Endodermal cell (in vitro differentiated cells): ENCODE data around the gene HABP4. TPM values are rescaled to one million over a fixed set of nuclear protein-coding genes. Genes with fewer than 3 reads are reported as not detected.

Source experiments
- DNase-seq: peaks from one replicate; pipeline ENCODE4 v3.0.0-alpha.2; 2017
- H3K27ac ChIP-seq: 2 replicates; pipeline ENCODE4 v1.5.1; 2013; ENCODE audit warnings: mild to moderate bottlenecking, low read depth, low read length, moderate library complexity
- H3K27me3 ChIP-seq: 2 replicates; pipeline ENCODE4 v1.6.1; 2013; ENCODE audit warnings: mild to moderate bottlenecking, low read length, moderate library complexity; ENCODE audit not compliant: insufficient read depth, control insufficient read depth, poor library complexity, severe bottlenecking
- H3K36me3 ChIP-seq: 2 replicates; pipeline ENCODE4 v1.7.0; 2013; ENCODE audit warnings: mild to moderate bottlenecking, low read length, moderate library complexity; ENCODE audit not compliant: control insufficient read depth, insufficient read depth
- H3K4me1 ChIP-seq: one replicate; pipeline ENCODE4 v1.7.0; 2013; ENCODE audit warnings: low read length; ENCODE audit not compliant: control insufficient read depth, insufficient read depth
- H3K4me3 ChIP-seq: 2 replicates; pipeline ENCODE4 v1.5.1; 2013; ENCODE audit warnings: mild to moderate bottlenecking, low read length, moderate library complexity
- H3K9ac ChIP-seq: 2 replicates; pipeline ENCODE4 v1.6.1; 2013; ENCODE audit warnings: mild to moderate bottlenecking, low read length, moderate library complexity; ENCODE audit not compliant: poor library complexity, severe bottlenecking; ENCODE audit errors: extremely low read depth
- H3K9me3 ChIP-seq: 2 replicates; pipeline ENCODE4 v1.6.1; 2013; ENCODE audit warnings: mild to moderate bottlenecking, low read length, moderate library complexity; ENCODE audit not compliant: control insufficient read depth
- H3K27ac Mint-ChIP-seq: 2 replicates; pipeline ENCODE4 v1.8.0; 2020; ENCODE audit warnings: mixed read lengths
- H3K27me3 Mint-ChIP-seq: 2 replicates; pipeline ENCODE4 v1.8.0; 2021; ENCODE audit warnings: mild to moderate bottlenecking, mixed read lengths; ENCODE audit not compliant: insufficient read depth
- H3K36me3 Mint-ChIP-seq: 2 replicates; pipeline ENCODE4 v1.8.0; 2020; ENCODE audit warnings: low read depth, mixed read lengths
- H3K4me1 Mint-ChIP-seq: 2 replicates; pipeline ENCODE4 v1.8.0; 2020; ENCODE audit warnings: mixed read lengths
- H3K4me3 Mint-ChIP-seq: 2 replicates; pipeline ENCODE4 v1.8.0; 2020; ENCODE audit warnings: mild to moderate bottlenecking, moderate library complexity, mixed read lengths
- H3K9me3 Mint-ChIP-seq: 2 replicates; pipeline ENCODE4 v1.8.0; 2020; ENCODE audit warnings: mild to moderate bottlenecking, mixed read lengths
- WGBS, 2 experiments: methylation state at CpG; one replicate each; pipeline versions ENCODE4 v1.1.5 to v1.1.7; 2013; ENCODE audit warnings: missing lambda C conversion rate in 2 of 2, mixed read lengths in 1 of 2; ENCODE audit not compliant: insufficient coverage in 1 of 2, insufficient read length in 1 of 2; 5-methylcytosine and 5-hydroxymethylcytosine counted together
- total RNA-seq, 2 donors: library from RNA; stranded (reverse); fragmentation: NEBNext Ultra II Directional in 1 of 2; extraction: Animal tissue kit (Norgen Biotek cat#: 25700) in 1 of 2; gene quantifications; 2 replicates in 1 of 2; 3 replicates in 1 of 2; pipeline ENCODE4 v1.2.1, GENCODE V29; 2021
- TF ChIP-seq, protein P1 (sequence below): fragments of 200-600 bp; sonication (generic); conservative IDR thresholded peaks from 2 replicates; pipeline ENCODE4 v1.5.0; 2021; ENCODE audit warnings: antibody characterized with exemption, mild to moderate bottlenecking

HABP4 gene
- total RNA-seq, 2 donors from 2014 or later: 10.0 to 12.1 TPM

DNA sequence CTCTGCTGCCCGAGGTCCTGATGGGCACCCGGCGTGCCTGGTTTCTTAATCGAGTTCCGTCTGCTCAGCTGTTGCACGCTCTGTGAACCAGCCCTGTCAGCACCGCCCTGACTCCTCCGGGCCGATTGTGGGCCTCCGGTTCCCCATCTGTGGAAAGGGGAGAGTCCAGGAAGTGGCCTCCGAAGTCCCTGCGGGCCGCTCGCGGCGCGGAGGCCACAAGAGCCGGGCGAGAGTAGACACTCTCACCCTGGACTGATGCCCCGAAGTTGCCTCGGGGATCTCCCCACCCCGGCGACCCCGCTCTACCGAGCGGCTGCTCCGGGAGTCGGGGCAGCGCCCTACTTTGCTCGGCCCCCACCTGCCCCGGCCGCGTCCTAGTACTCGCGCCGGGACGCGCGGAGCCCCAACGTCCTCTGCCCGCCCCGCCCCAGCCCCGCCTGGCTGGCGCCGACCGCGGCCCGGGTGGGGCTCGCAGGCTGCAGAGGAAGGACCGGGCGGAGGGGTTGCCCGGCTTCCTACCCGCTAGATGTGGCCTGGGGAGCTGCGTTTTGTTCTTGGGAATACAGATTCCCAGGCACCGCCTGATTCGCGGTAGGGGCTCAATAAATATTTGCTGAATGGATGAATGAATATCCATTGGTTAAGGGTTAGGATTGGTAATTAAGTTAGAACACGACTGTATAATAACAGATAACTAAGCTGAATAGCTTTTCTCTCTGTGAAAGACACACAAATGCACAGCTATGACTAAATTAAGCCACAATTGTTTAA is 30.9 kb upstream of the HABP4 start:
- Histone ChIP-seq H3K9me3 (no peaks in the 10 kb centered on the region), H3K4me3 (peak overlapping the region; percentile 83), H3K36me3 (no peaks in the 10 kb centered on the region), H3K4me1 (peaks cover 11% of the 10 kb centered on the region), H3K27ac (peak overlapping the region; percentile 91), H3K9ac (peak overlapping the region; percentile 66), H3K27me3 (no peaks in the 10 kb centered on the region)
- TF ChIP-seq, protein P1, sequence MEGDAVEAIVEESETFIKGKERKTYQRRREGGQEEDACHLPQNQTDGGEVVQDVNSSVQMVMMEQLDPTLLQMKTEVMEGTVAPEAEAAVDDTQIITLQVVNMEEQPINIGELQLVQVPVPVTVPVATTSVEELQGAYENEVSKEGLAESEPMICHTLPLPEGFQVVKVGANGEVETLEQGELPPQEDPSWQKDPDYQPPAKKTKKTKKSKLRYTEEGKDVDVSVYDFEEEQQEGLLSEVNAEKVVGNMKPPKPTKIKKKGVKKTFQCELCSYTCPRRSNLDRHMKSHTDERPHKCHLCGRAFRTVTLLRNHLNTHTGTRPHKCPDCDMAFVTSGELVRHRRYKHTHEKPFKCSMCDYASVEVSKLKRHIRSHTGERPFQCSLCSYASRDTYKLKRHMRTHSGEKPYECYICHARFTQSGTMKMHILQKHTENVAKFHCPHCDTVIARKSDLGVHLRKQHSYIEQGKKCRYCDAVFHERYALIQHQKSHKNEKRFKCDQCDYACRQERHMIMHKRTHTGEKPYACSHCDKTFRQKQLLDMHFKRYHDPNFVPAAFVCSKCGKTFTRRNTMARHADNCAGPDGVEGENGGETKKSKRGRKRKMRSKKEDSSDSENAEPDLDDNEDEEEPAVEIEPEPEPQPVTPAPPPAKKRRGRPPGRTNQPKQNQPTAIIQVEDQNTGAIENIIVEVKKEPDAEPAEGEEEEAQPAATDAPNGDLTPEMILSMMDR: no peak
- Mint-ChIP-seq H3K4me3 (peak overlapping the region; percentile 74), H3K4me1 (peaks cover 34% of the 10 kb centered on the region), H3K27me3 (no peaks in the 10 kb centered on the region), H3K9me3 (no peaks in the 10 kb centered on the region), H3K27ac (peak overlapping the region; percentile 91), H3K36me3 (no peaks in the 10 kb centered on the region)
- 0% methylated on average over 17 to 57 of the region's 58 CpGs for WGBS, 2 experiments
- DNase-seq: peak; percentile 82

GRCh38 chr9:96419691-96419969 is 30.3 kb upstream of the HABP4 start:
- Mint-ChIP-seq H3K4me1 (peaks cover 34% of the 10 kb centered on the region), H3K27ac (peak overlapping the region; percentile 6), H3K36me3 (no peaks in the 10 kb centered on the region), H3K4me3 (peak overlapping the region; percentile 74), H3K27me3 (no peaks in the 10 kb centered on the region), H3K9me3 (no peaks in the 10 kb centered on the region)
- TF ChIP-seq, protein P1: no peak
- no peaks in the 10 kb centered on the region for H3K36me3 ChIP-seq
- peak overlapping the region; percentile 91 for H3K27ac ChIP-seq
- DNase-seq: no peak
- peak overlapping the region; percentile 83 for H3K4me3 ChIP-seq
- peak overlapping the region; percentile 66 for H3K9ac ChIP-seq
- no peaks in the 10 kb centered on the region for H3K27me3 ChIP-seq
- WGBS, 2 experiments: 50 to 64% methylated on average over 2 of the region's 2 CpGs
- H3K9me3 ChIP-seq: no peaks in the 10 kb centered on the region
- peaks cover 11% of the 10 kb centered on the region for H3K4me1 ChIP-seq

DNA sequence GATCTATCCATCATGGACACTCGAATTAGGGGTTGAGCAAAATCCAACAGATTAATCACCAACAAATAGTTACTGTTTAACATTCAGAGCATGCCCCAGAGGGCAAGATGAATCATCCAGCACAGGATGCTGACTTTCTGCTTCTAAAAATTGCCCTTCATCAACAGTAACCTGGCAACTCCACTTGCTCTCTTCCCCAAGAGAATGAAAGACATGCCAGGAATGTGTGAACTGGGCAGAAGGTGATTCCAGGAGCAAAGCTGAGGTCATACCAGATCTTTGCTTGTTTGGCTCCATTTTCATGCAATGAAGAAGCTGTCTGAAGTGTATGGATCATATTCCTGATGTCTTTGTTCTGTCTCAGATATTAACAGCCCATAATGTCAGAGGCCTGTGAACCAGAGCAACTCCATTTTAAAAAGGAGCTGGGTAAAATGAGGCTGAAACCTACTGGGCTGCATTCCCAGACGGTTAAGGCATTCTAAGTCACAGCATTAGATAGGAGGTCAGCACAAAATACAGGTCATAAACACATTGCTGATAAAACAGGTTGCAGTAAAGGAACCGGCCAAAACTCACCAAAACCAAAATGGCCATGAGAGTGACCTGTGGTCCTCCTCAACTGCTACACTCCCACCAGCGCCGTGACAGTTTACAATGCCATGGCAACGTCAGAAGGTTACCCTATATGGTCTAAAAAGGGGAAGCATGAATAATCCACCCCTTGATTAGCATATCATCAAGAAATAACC is 29.3 kb upstream of the HABP4 start:
- Histone ChIP-seq H3K9me3 (no peaks in the 10 kb centered on the region), H3K36me3 (no peaks in the 10 kb centered on the region), H3K9ac (peak overlapping the region; percentile 27), H3K4me1 (peaks cover 11% of the 10 kb centered on the region), H3K27ac (peak overlapping the region; percentile 91), H3K4me3 (no peak overlapping the region), H3K27me3 (no peaks in the 10 kb centered on the region)
- DNase-seq: peak; percentile 80
- no peaks in the 10 kb centered on the region for H3K27me3 Mint-ChIP-seq
- H3K36me3 Mint-ChIP-seq: no peaks in the 10 kb centered on the region
- peak overlapping the region; percentile 74 for H3K4me3 Mint-ChIP-seq
- 28 to 53% methylated on average over 3 to 6 of the region's 6 CpGs for WGBS, 2 experiments
- peaks cover 34% of the 10 kb centered on the region for H3K4me1 Mint-ChIP-seq
- peak overlapping the region; percentile 92 for H3K27ac Mint-ChIP-seq
- no peaks in the 10 kb centered on the region for H3K9me3 Mint-ChIP-seq
- TF ChIP-seq, protein P1: no peak
